HL-60 (cell line): ENCODE measurements around the gene EFNB1.

Experiments used
- DNase-seq, 2 experiments: peaks; one replicate each; pipeline ENCODE4 v3.0.0-alpha.2; 2010 to 2020; ENCODE audit warnings: low read depth in 1 of 2, low spot score in 1 of 2
- H3K27ac ChIP-seq: fragments of 250-450 bp; sonication (Bioruptor Pico); replicated peaks from 2 replicates; pipeline ENCODE4 v1.5.1; 2020; ENCODE audit warnings: mild to moderate bottlenecking, moderate library complexity
- H3K27me3 ChIP-seq: fragments of 250-450 bp; sonication (Bioruptor Pico); 2 replicates; pipeline ENCODE4 v1.5.1; 2021; ENCODE audit warnings: mild to moderate bottlenecking, moderate library complexity; ENCODE audit not compliant: insufficient read depth, poor library complexity, severe bottlenecking
- H3K4me3 ChIP-seq: replicated peaks from 2 replicates; pipeline ENCODE4 v1.5.1; 2011; ENCODE audit warnings: mild to moderate bottlenecking, control low read depth, low read length; ENCODE audit not compliant: insufficient read depth
- CTCF ChIP-seq: IDR thresholded peaks from one replicate; pipeline ENCODE4 v1.5.1; 2011; ENCODE audit warnings: low read length, control low read depth, inconsistent platforms; ENCODE audit not compliant: insufficient read depth
- GABPA ChIP-seq: IDR thresholded peaks from 2 replicates; pipeline ENCODE4 v1.6.1; 2012; ENCODE audit warnings: low read depth
- POLR2AphosphoS5 ChIP-seq: IDR thresholded peaks from 2 replicates; pipeline ENCODE4 v1.6.1; 2012; ENCODE audit warnings: low read depth
- REST ChIP-seq: IDR thresholded peaks from 2 replicates; pipeline ENCODE4 v1.6.1; 2012; ENCODE audit warnings: low read depth; ENCODE audit not compliant: insufficient replicate concordance
- SPI1 ChIP-seq: IDR thresholded peaks from 2 replicates; pipeline ENCODE4 v1.6.1; 2012; ENCODE audit warnings: low read depth, mild to moderate bottlenecking, borderline replicate concordance

EFNB1 gene

GRCh38 chrX:68877606-68878005 is 48.8 kb downstream of the EFNB1 start:
- H3K27me3 ChIP-seq: no peaks in the 10 kb centered on the region
- H3K4me3 ChIP-seq: no peak overlapping the region
- no peak for TF ChIP-seq GABPA
- no peak for TF ChIP-seq REST
- TF ChIP-seq CTCF: no peak
- no peak for TF ChIP-seq POLR2AphosphoS5
- no peak for TF ChIP-seq SPI1
- no peak overlapping the region for H3K27ac ChIP-seq
- DNase-seq: no peak

- no peak for DNase-seq
- Histone ChIP-seq H3K27ac (no peak overlapping the region), H3K4me3 (no peak overlapping the region), H3K27me3 (no peaks in the 10 kb centered on the region)
- TF ChIP-seq SPI1 (no peak), CTCF (no peak), POLR2AphosphoS5 (no peak), GABPA (no peak), REST (no peak)
Measured at GRCh38 chrX:68878977-68879645, 50.3 kb downstream of the EFNB1 start.

GRCh38 chrX:68880846-68881552 is 52.2 kb downstream of the EFNB1 start:
- no peaks in the 10 kb centered on the region for H3K27me3 ChIP-seq
- no peak overlapping the region for H3K27ac ChIP-seq
- no peak overlapping the region for H3K4me3 ChIP-seq
- no peak for DNase-seq
- TF ChIP-seq GABPA: no peak
- TF ChIP-seq SPI1: no peak
- TF ChIP-seq REST: no peak
- TF ChIP-seq POLR2AphosphoS5: no peak
- TF ChIP-seq CTCF: no peak
